Measurements from ENCODE around the gene REPIN1. TPM values are rescaled to one million over a fixed set of nuclear protein-coding genes. Genes with fewer than 3 reads are reported as not detected.
A peak's percentile ranks its signal among the peaks of the same experiment; 100 is the strongest.

Gene REPIN1
- total and polyA plus RNA-seq, 9 of the 15 experiments (the other 6 are each of a cell fraction or from before 2014, with no cell fraction given): 8.1 to 283 (median 94.3) TPM

DNA sequence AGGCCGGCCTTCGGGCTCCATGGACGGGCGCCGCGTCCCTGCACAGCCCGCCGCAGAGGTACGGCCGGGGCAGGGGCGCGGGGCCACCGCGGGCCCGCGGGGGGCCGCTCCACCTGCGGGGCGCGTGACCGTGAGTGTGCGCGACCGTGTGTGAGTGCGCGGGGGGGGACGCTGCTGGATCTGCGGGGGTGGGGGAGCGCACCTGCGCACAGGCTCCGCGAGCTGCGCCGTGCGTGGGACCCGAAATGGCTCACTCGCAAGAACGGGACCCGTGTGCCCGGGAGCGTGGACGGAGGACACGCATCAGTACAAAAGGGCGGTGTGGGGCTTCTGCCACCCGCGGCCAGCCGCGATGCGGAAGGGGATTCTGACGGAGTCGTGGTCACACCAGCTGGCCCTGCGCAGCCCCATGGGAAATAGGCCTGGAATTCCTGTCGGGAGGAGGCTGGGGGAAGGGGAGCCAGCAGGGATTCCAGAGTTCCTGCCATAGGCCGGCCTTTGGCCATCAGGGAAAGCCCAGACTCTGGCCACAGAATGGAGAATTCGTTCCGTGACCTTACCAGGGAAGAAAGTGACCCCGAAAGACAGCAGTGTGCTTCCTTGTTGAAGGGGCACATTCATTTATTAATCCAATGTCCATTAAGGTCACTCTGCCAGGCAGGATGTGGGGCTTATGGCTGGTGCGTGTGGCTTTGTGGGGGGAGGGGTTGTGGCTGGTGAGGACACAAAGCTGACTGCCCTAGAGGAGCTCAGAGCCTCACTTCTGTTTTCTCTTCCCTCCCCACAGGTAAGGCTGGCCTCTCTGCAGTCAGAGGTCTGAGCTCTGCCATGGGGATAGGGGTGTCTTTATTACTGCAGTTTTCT lies 494 bp downstream of the REPIN1 start (continued):
- TF ChIP-seq, protein P1, sequence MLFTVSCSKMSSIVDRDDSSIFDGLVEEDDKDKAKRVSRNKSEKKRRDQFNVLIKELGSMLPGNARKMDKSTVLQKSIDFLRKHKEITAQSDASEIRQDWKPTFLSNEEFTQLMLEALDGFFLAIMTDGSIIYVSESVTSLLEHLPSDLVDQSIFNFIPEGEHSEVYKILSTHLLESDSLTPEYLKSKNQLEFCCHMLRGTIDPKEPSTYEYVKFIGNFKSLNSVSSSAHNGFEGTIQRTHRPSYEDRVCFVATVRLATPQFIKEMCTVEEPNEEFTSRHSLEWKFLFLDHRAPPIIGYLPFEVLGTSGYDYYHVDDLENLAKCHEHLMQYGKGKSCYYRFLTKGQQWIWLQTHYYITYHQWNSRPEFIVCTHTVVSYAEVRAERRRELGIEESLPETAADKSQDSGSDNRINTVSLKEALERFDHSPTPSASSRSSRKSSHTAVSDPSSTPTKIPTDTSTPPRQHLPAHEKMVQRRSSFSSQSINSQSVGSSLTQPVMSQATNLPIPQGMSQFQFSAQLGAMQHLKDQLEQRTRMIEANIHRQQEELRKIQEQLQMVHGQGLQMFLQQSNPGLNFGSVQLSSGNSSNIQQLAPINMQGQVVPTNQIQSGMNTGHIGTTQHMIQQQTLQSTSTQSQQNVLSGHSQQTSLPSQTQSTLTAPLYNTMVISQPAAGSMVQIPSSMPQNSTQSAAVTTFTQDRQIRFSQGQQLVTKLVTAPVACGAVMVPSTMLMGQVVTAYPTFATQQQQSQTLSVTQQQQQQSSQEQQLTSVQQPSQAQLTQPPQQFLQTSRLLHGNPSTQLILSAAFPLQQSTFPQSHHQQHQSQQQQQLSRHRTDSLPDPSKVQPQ (CRISPR knock-in tag; IDR thresholded peaks at IDR 0.05; ENCODE audit: borderline replicate concordance): no peak
- TF ChIP-seq FOXJ2 (tag; IDR thresholded peaks at IDR 0.05) (0 out of 2 replicates have a peak, but pooled peaks have one; percentile 29), XRCC4 (IDR thresholded peaks at IDR 0.05; ENCODE audit: extremely low read depth, insufficient read depth, insufficient read length) (no peak), HIVEP1 (CRISPR knock-in tag; IDR thresholded peaks at IDR 0.05) (no peak), U2AF1 (optimal IDR thresholded peaks at IDR 0.05; ENCODE audit: low read depth, low read length) (no peak), TAF7 (tag; IDR thresholded peaks at IDR 0.05) (peak; percentile 31; the same call in 1 of the 2 replicates), ZKSCAN1 (IDR thresholded peaks at IDR 0.05; ENCODE audit: low read depth, low read length) (no peak), NFRKB (IDR thresholded peaks at IDR 0.05; ENCODE audit: low read depth) (peak; percentile 62; the same call in 1 of the 2 replicates), ZZZ3 (IDR thresholded peaks at IDR 0.05) (no peak), BRD9 (IDR thresholded peaks at IDR 0.05; ENCODE audit: low read depth, partially characterized antibody) (no peak), CBX2 (IDR thresholded peaks at IDR 0.05; ENCODE audit: insufficient read depth, low read length, poor library complexity, severe bottlenecking) (no peak), PHF20 (IDR thresholded peaks at IDR 0.05; ENCODE audit: partially characterized antibody) (no peak)
- TF ChIP-seq, protein P2, sequence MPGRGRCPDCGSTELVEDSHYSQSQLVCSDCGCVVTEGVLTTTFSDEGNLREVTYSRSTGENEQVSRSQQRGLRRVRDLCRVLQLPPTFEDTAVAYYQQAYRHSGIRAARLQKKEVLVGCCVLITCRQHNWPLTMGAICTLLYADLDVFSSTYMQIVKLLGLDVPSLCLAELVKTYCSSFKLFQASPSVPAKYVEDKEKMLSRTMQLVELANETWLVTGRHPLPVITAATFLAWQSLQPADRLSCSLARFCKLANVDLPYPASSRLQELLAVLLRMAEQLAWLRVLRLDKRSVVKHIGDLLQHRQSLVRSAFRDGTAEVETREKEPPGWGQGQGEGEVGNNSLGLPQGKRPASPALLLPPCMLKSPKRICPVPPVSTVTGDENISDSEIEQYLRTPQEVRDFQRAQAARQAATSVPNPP (IDR thresholded peaks at IDR 0.05; ENCODE audit: borderline replicate concordance, insufficient read depth, insufficient read length): no peak
- TF ChIP-seq, protein P3, sequence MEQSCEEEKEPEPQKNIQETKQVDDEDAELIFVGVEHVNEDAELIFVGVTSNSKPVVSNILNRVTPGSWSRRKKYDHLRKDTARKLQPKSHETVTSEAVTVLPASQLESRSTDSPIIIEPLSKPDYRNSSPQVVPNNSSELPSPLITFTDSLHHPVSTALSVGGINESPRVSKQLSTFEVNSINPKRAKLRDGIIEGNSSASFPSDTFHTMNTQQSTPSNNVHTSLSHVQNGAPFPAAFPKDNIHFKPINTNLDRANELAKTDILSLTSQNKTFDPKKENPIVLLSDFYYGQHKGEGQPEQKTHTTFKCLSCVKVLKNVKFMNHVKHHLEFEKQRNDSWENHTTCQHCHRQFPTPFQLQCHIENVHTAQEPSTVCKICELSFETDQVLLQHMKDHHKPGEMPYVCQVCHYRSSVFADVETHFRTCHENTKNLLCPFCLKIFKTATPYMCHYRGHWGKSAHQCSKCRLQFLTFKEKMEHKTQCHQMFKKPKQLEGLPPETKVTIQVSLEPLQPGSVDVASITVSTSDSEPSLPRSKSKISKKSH (CRISPR knock-in tag; IDR thresholded peaks at IDR 0.05): no peak; the same call in 1 of the 2 replicates
- TF ChIP-seq, protein P4, sequence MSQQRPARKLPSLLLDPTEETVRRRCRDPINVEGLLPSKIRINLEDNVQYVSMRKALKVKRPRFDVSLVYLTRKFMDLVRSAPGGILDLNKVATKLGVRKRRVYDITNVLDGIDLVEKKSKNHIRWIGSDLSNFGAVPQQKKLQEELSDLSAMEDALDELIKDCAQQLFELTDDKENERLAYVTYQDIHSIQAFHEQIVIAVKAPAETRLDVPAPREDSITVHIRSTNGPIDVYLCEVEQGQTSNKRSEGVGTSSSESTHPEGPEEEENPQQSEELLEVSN (IDR thresholded peaks at IDR 0.05; ENCODE audit: borderline replicate concordance in 1 of 2, extremely low read depth in 1 of 2, insufficient read depth in 1 of 2, insufficient read length in 1 of 2, low read depth in 1 of 2, low read length in 1 of 2, poor library complexity in 1 of 2, severe bottlenecking in 1 of 2): no peak
- TF ChIP-seq, protein P5, sequence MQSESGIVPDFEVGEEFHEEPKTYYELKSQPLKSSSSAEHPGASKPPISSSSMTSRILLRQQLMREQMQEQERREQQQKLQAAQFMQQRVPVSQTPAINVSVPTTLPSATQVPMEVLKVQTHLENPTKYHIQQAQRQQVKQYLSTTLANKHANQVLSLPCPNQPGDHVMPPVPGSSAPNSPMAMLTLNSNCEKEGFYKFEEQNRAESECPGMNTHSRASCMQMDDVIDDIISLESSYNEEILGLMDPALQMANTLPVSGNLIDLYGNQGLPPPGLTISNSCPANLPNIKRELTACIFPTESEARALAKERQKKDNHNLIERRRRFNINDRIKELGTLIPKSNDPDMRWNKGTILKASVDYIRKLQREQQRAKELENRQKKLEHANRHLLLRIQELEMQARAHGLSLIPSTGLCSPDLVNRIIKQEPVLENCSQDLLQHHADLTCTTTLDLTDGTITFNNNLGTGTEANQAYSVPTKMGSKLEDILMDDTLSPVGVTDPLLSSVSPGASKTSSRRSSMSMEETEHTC (IDR thresholded peaks at IDR 0.05): no peak
- TF ChIP-seq, protein P6, sequence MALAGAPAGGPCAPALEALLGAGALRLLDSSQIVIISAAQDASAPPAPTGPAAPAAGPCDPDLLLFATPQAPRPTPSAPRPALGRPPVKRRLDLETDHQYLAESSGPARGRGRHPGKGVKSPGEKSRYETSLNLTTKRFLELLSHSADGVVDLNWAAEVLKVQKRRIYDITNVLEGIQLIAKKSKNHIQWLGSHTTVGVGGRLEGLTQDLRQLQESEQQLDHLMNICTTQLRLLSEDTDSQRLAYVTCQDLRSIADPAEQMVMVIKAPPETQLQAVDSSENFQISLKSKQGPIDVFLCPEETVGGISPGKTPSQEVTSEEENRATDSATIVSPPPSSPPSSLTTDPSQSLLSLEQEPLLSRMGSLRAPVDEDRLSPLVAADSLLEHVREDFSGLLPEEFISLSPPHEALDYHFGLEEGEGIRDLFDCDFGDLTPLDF (CRISPR knock-in tag; IDR thresholded peaks at IDR 0.05): no peak; the same call in 1 of the 2 replicates

Measured in K562 (cell line).